SK-N-SH (cell line): ENCODE results near the gene BACE2. TPM values are rescaled to one million over a fixed set of nuclear protein-coding genes. Genes with fewer than 3 reads are reported as not detected.

ENCODE experiments used
- CTCF ChIA-PET: fragments of 300-600, 350-600 bp; formaldehyde crosslinking; extraction: SDS; loops from one replicate; lab custom pipeline; 2021; lab: Yijun Ruan, JAX
- POLR2A ChIA-PET: fragments of 350-600 bp; sonication (Branson Sonifier 250); formaldehyde crosslinking; extraction: SDS; loops from one replicate; lab custom pipeline; 2020; ENCODE audit warnings: antibody characterized with exemption, inconsistent platforms; lab: Yijun Ruan, JAX
- DNase-seq: peaks from one replicate; pipeline ENCODE4 v3.0.0; 2012
- H2AFZ ChIP-seq: fragments of 200-600 bp; sonication (generic); 2 replicates; pipeline ENCODE4 v1.8.1; 2016; ENCODE audit warnings: antibody characterized with exemption, mild to moderate bottlenecking, low read depth
- H3F3A ChIP-seq: fragments of 200-600 bp; sonication (generic); replicated peaks from 2 replicates; pipeline ENCODE3; 2016; ENCODE audit warnings: antibody characterized with exemption, mild to moderate bottlenecking; ENCODE audit not compliant: insufficient read depth
- H3K27ac ChIP-seq, 2 experiments: fragments of 200-500 bp in 1 of 2; fragments of 200-600 bp in 1 of 2; sonication (Bioruptor generic) in 1 of 2; sonication (generic), shearing (Covaris generic) in 1 of 2; 2 replicates each; pipeline versions ENCODE4 v1.5.1 to v1.6.1; 2014 to 2016; ENCODE audit warnings: low read depth in 2 of 2, inconsistent platforms in 1 of 2, low read length in 1 of 2, mild to moderate bottlenecking in 1 of 2, mixed read lengths in 1 of 2
- H3K27me3 ChIP-seq: fragments of 200-600 bp; sonication (generic), shearing (Covaris generic); 2 replicates; pipeline ENCODE4 v1.6.1; 2016; ENCODE audit warnings: mixed run types; ENCODE audit not compliant: insufficient read depth
- H3K36me3 ChIP-seq, 2 experiments: fragments of 200-500 bp in 1 of 2; fragments of 200-600 bp in 1 of 2; sonication (Bioruptor generic) in 1 of 2; sonication (generic) in 1 of 2; replicated peaks in 1 of 2; 2 replicates each; pipeline versions ENCODE3 to v1.5.1; 2014 to 2016; ENCODE audit warnings: low read length in 1 of 2, mild to moderate bottlenecking in 1 of 2; ENCODE audit not compliant: insufficient read depth in 2 of 2, control insufficient read depth in 1 of 2
- H3K4me1 ChIP-seq, 2 experiments: fragments of 200-500 bp in 1 of 2; fragments of 200-600 bp in 1 of 2; sonication (Bioruptor generic) in 1 of 2; sonication (generic), shearing (Covaris generic) in 1 of 2; 2 replicates each; pipeline versions ENCODE4 v1.5.1 to v1.6.1; 2014 to 2016; ENCODE audit warnings: low read depth in 1 of 2, low read length in 1 of 2, mixed run types in 1 of 2; ENCODE audit not compliant: insufficient read depth in 2 of 2, control insufficient read depth in 1 of 2
- H3K4me2 ChIP-seq: fragments of 200-600 bp; sonication (generic), shearing (Covaris generic); 2 replicates; pipeline ENCODE4 v1.6.1; 2017; ENCODE audit warnings: mixed run types
- H3K4me3 ChIP-seq, 2 experiments: fragments of 200-500 bp in 1 of 2; fragments of 200-600 bp in 1 of 2; sonication (Bioruptor generic) in 1 of 2; sonication (generic), shearing (Covaris generic) in 1 of 2; 2 replicates each; pipeline versions ENCODE4 v1.5.1 to v1.8.1; 2014 to 2016; ENCODE audit warnings: low read depth in 2 of 2, inconsistent platforms in 1 of 2, low read length in 1 of 2, mild to moderate bottlenecking in 1 of 2, mixed read lengths in 1 of 2, moderate library complexity in 1 of 2
- H3K79me2 ChIP-seq: fragments of 200-600 bp; sonication (generic); 2 replicates; pipeline ENCODE4 v1.8.1; 2017; ENCODE audit warnings: mild to moderate bottlenecking; ENCODE audit not compliant: insufficient read depth
- H3K9ac ChIP-seq: fragments of 200-600 bp; sonication (generic); 2 replicates; pipeline ENCODE4 v1.6.1; 2017; ENCODE audit warnings: mixed run types
- H3K9me2 ChIP-seq: fragments of 200-600 bp; sonication (generic); 2 replicates; pipeline ENCODE4 v1.6.1; 2017; ENCODE audit warnings: mixed run types
- H3K9me3 ChIP-seq: fragments of 200-600 bp; sonication (generic); 2 replicates; pipeline ENCODE4 v1.6.1; 2017; ENCODE audit warnings: mixed run types, mild to moderate bottlenecking, moderate library complexity
- H4K20me1 ChIP-seq: fragments of 200-600 bp; sonication (generic); 2 replicates; pipeline ENCODE4 v1.6.1; 2017; ENCODE audit warnings: mild to moderate bottlenecking, mixed run types; ENCODE audit not compliant: insufficient read depth
- FOSL2 ChIP-seq: IDR thresholded peaks from 2 replicates; pipeline ENCODE4 v1.4.0; 2012; ENCODE audit warnings: low read depth, mild to moderate bottlenecking, moderate library complexity, borderline replicate concordance
- FOXM1 ChIP-seq: IDR thresholded peaks from 2 replicates; pipeline ENCODE4 v1.4.0; 2012; ENCODE audit warnings: low read depth, mild to moderate bottlenecking
- GABPA ChIP-seq: IDR thresholded peaks from 2 replicates; pipeline ENCODE4 v1.4.0; 2012; ENCODE audit warnings: low read depth, mild to moderate bottlenecking
- IRF3 ChIP-seq: fragments of 150-350 bp; IDR thresholded peaks from 2 replicates; pipeline ENCODE4 v1.6.1; 2016; ENCODE audit warnings: mild to moderate bottlenecking, low read depth, low read length
- MEF2A ChIP-seq: IDR thresholded peaks from 2 replicates; pipeline ENCODE4 v1.4.0; 2012; ENCODE audit warnings: low read depth, borderline replicate concordance
- MXI1 ChIP-seq: IDR thresholded peaks from 2 replicates; pipeline ENCODE4 v1.6.1; 2012; ENCODE audit warnings: mild to moderate bottlenecking, low read depth, low read length, improper control_type of control experiment
- POLR2AphosphoS5 ChIP-seq: IDR thresholded peaks from 2 replicates; pipeline ENCODE4 v1.6.1; 2012; ENCODE audit warnings: low read depth, low read length
- RAD21 ChIP-seq: IDR thresholded peaks from 2 replicates; pipeline ENCODE4 v1.6.1; 2012; ENCODE audit warnings: mild to moderate bottlenecking, low read length
- RCOR1 ChIP-seq: fragments of 150-350 bp; IDR thresholded peaks from 2 replicates; pipeline ENCODE4 v1.6.1; 2017; ENCODE audit warnings: antibody characterized with exemption, low read length
- RFX5 ChIP-seq: IDR thresholded peaks from 2 replicates; pipeline ENCODE4 v1.6.1; 2012; ENCODE audit warnings: mild to moderate bottlenecking, improper control_type of control experiment, low read length
- SMC3 ChIP-seq: IDR thresholded peaks from 2 replicates; pipeline ENCODE4 v1.6.1; 2012; ENCODE audit warnings: low read depth, low read length, improper control_type of control experiment
- USF1 ChIP-seq: IDR thresholded peaks from 2 replicates; pipeline ENCODE4 v1.4.0; 2012; ENCODE audit warnings: low read depth, borderline replicate concordance
- ZBTB33 ChIP-seq: IDR thresholded peaks from 2 replicates; pipeline ENCODE4 v1.4.0; 2012; ENCODE audit warnings: low read depth, borderline replicate concordance
- WGBS: methylation state at CpG from one replicate; pipeline ENCODE4 v1.1.6; 2017; ENCODE audit warnings: low lambda C conversion rate; 5-methylcytosine and 5-hydroxymethylcytosine counted together
- polyA plus RNA-seq, 3 experiments: library from polyadenylated mRNA; depleted of rRNA; stranded (reverse); fragments of >200 nt; gene quantifications; 2 replicates each; pipeline ENCODE4 v1.2.3, GENCODE V29; 2012
- TF ChIP-seq, protein P1 (sequence below): IDR thresholded peaks from 2 replicates; pipeline ENCODE4 v1.6.1; 2012; ENCODE audit warnings: mild to moderate bottlenecking, low read depth, low read length, moderate library complexity

Gene BACE2
- polyA plus RNA-seq, 1 of the 3 experiments (the other 2 are of a cell fraction) = 23.4 TPM

- Histone ChIP-seq H3F3A (no peaks in the 10 kb centered on the region), H3K4me2 (no peak overlapping the region), H3K9me2 (no peaks in the 10 kb centered on the region), H3K4me3 (no peak overlapping the region), H2AFZ (no peak overlapping the region), H3K9ac (no peak overlapping the region), H3K9me3 (no peaks in the 10 kb centered on the region), H3K27me3 (no peaks in the 10 kb centered on the region), H3K36me3 (no peaks in the 10 kb centered on the region), H3K27ac (no peak overlapping the region), H3K4me1 (no peaks in the 10 kb centered on the region), H3K79me2 (no peaks in the 10 kb centered on the region), H4K20me1 (no peaks in the 10 kb centered on the region)
- no peak for TF ChIP-seq GABPA
- TF ChIP-seq RCOR1 = no peak
- ChIA-PET POLR2A (no interaction called here), CTCF (no interaction called here)
- WGBS = 66% methylated on average over 12 of the region's 12 CpGs
- no peak for DNase-seq
Measured at GRCh38 chr21:41217671-41218385, 49.9 kb downstream of the BACE2 start.

DNA sequence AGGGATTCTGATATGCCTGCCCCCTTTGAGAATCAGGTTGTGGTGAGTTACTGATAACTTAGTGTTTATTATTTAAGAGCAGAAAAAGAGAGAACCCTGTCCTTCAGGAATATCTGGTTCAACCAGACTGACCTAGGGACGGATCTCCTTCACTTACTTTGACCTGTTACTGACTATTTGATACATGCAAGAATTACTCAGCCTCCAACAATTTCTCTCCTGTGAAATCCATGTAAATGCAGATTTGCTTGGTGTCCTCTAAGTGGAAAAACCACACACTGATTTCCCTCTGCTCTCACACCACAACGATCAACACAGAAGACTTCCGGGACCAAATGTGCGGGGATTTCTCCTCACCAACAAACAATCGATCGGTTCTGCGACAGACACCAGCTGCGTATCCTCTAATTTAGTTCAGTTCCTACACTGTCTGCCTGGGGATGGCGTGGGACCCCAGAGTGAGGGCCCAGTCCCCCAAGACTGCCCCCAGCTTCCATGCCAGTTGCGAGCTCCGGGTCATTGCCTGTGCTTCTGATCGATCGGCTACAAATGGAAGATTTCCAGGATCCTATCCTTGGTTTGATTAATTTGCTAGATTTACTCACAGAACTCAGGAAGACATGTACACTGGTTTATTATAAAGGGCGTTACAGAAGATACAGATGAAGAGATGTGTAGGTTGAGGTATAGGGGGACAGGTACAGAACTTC, 51.7 kb downstream of the BACE2 start:
- H4K20me1 ChIP-seq = no peaks in the 10 kb centered on the region
- H3F3A ChIP-seq = no peaks in the 10 kb centered on the region
- 73% methylated on average over 14 of the region's 14 CpGs for WGBS
- no peak overlapping the region for H2AFZ ChIP-seq
- ChIA-PET CTCF (interaction anchor here (2.2 kb wide), 1 partner anchor 64 kb away, joined by 5 read pairs; no protein-coding TSS in a partner anchor), POLR2A (no interaction called here)
- DNase-seq = no peak
- H3K4me2 ChIP-seq = no peak overlapping the region
- H3K36me3 ChIP-seq = no peaks in the 10 kb centered on the region
- H3K27me3 ChIP-seq = no peaks in the 10 kb centered on the region
- H3K9ac ChIP-seq = no peak overlapping the region
- H3K27ac ChIP-seq = no peak overlapping the region
- H3K9me2 ChIP-seq = no peaks in the 10 kb centered on the region
- H3K79me2 ChIP-seq = no peaks in the 10 kb centered on the region
- no peak overlapping the region for H3K4me3 ChIP-seq
- no peak for TF ChIP-seq FOSL2
- no peak for TF ChIP-seq MXI1
- no peak for TF ChIP-seq RFX5
- TF ChIP-seq, protein P1, sequence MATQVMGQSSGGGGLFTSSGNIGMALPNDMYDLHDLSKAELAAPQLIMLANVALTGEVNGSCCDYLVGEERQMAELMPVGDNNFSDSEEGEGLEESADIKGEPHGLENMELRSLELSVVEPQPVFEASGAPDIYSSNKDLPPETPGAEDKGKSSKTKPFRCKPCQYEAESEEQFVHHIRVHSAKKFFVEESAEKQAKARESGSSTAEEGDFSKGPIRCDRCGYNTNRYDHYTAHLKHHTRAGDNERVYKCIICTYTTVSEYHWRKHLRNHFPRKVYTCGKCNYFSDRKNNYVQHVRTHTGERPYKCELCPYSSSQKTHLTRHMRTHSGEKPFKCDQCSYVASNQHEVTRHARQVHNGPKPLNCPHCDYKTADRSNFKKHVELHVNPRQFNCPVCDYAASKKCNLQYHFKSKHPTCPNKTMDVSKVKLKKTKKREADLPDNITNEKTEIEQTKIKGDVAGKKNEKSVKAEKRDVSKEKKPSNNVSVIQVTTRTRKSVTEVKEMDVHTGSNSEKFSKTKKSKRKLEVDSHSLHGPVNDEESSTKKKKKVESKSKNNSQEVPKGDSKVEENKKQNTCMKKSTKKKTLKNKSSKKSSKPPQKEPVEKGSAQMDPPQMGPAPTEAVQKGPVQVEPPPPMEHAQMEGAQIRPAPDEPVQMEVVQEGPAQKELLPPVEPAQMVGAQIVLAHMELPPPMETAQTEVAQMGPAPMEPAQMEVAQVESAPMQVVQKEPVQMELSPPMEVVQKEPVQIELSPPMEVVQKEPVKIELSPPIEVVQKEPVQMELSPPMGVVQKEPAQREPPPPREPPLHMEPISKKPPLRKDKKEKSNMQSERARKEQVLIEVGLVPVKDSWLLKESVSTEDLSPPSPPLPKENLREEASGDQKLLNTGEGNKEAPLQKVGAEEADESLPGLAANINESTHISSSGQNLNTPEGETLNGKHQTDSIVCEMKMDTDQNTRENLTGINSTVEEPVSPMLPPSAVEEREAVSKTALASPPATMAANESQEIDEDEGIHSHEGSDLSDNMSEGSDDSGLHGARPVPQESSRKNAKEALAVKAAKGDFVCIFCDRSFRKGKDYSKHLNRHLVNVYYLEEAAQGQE = no peak
- TF ChIP-seq IRF3 = no peak
- no peak for TF ChIP-seq USF1
- no peak for TF ChIP-seq RAD21
- no peak for TF ChIP-seq MEF2A
- no peak for TF ChIP-seq POLR2AphosphoS5
- TF ChIP-seq SMC3 = no peak
- TF ChIP-seq FOXM1 = no peak
- TF ChIP-seq ZBTB33 = no peak
- TF ChIP-seq, all 33 proteins: peak for 0
- no peaks in the 10 kb centered on the region for H3K9me3 ChIP-seq
- H3K4me1 ChIP-seq = no peaks in the 10 kb centered on the region
